Measurements from ENCODE around the gene BAG1. TPM values are rescaled to one million over a fixed set of nuclear protein-coding genes. Genes with fewer than 3 reads are reported as not detected.
A peak's percentile ranks its signal among the peaks of the same experiment; 100 is the strongest.

Gene BAG1
- total and polyA plus RNA-seq, 7 experiments from 2014 or later = 48.6 to 90.5 (median 65.0) TPM

- Histone ChIP-seq H3K4me3 (ENCODE audit: low read length) (no peak overlapping the region), H3K27me3 (ENCODE audit: control insufficient read depth in 2 of 2, insufficient read depth in 2 of 2, low read length in 2 of 2) (no peaks in the 10 kb centered on the region), H3K27ac (ENCODE audit: low read depth, low read length) (no peak overlapping the region), H3K4me1 (ENCODE audit: control insufficient read depth in 2 of 2, insufficient read depth in 2 of 2, low read length in 2 of 2) (peaks cover 0 to 3% of the 10 kb centered on the region in 2 donors), H3K36me3 (ENCODE audit: control insufficient read depth in 2 of 3, insufficient read depth in 3 of 3, low read length in 3 of 3) (no peaks in the 10 kb centered on the region), H3K9me3 (ENCODE audit: control insufficient read depth in 2 of 3, low read length in 3 of 3) (no peaks in the 10 kb centered on the region)
- DNase-seq (no peak), ATAC-seq (no peak)
- H3K36me3 Mint-ChIP-seq = peaks cover 0 to 4% (median 0%) of the 10 kb centered on the region in 5 donors
- H3K4me1 Mint-ChIP-seq = peaks cover 9 to 21% (median 12%) of the 10 kb centered on the region in 7 donors
- H3K27me3 Mint-ChIP-seq = peaks cover 0 to 5% (median 4%) of the 10 kb centered on the region in 5 donors
- CTCF ChIA-PET = interaction anchor here (1.5 kb wide), 1 partner anchor 147 kb away, joined by 3 read pairs; no protein-coding TSS in a partner anchor
- peaks cover 0 to 2% (median 0%) of the 10 kb centered on the region in 11 donors for H3K9me3 Mint-ChIP-seq
- intact Hi-C loops (cut with micrococcal nuclease) = no loop called here
- no peak overlapping the region for H3K27ac Mint-ChIP-seq
- POLR2A ChIA-PET = interaction anchor here (0.7 kb wide), 1 partner anchor 738 kb away, joined by 4 read pairs; no protein-coding TSS in a partner anchor
- H3K4me3 Mint-ChIP-seq = no peak overlapping the region
These were observed 35.0 kb downstream of the BAG1 start for GRCh38 chr9:33229359-33230114.

- Histone ChIP-seq H3K27me3 (ENCODE audit: control insufficient read depth in 2 of 2, insufficient read depth in 2 of 2, low read length in 2 of 2) (no peaks in the 10 kb centered on the region), H3K9me3 (ENCODE audit: control insufficient read depth in 2 of 3, low read length in 3 of 3) (no peaks in the 10 kb centered on the region), H3K4me1 (ENCODE audit: control insufficient read depth in 2 of 2, insufficient read depth in 2 of 2, low read length in 2 of 2) (peaks cover 0 to 3% of the 10 kb centered on the region in 2 donors), H3K4me3 (ENCODE audit: low read length) (no peak overlapping the region), H3K36me3 (ENCODE audit: control insufficient read depth in 2 of 3, insufficient read depth in 3 of 3, low read length in 3 of 3) (no peaks in the 10 kb centered on the region), H3K27ac (ENCODE audit: low read depth, low read length) (no peak overlapping the region)
- Mint-ChIP-seq H3K36me3 (peaks cover 0 to 4% (median 0%) of the 10 kb centered on the region in 5 donors), H3K9me3 (peaks cover 0 to 2% (median 0%) of the 10 kb centered on the region in 11 donors), H3K27me3 (peaks cover 0 to 5% (median 3%) of the 10 kb centered on the region in 5 donors), H3K27ac (no peak overlapping the region), H3K4me1 (peaks cover 9 to 21% (median 11%) of the 10 kb centered on the region in 7 donors), H3K4me3 (no peak overlapping the region)
- DNase-seq (no peak), ATAC-seq (no peak)
- intact Hi-C loops (cut with micrococcal nuclease) = no loop called here
- CTCF ChIA-PET = interaction anchor here (1.5 kb wide), 1 partner anchor 147 kb away, joined by 3 read pairs; no protein-coding TSS in a partner anchor
- POLR2A ChIA-PET = interaction anchor here (0.7 kb wide), 1 partner anchor 739 kb away, joined by 4 read pairs; no protein-coding TSS in a partner anchor
These were observed 35.9 kb downstream of the BAG1 start for GRCh38 chr9:33228606-33229005.

- no peak overlapping the region for H3K4me3 ChIP-seq (ENCODE audit: low read length)
- Mint-ChIP-seq H3K4me3 (no peak overlapping the region), H3K36me3 (peaks cover 0 to under 1% (median 0%) of the 10 kb centered on the region in 5 donors), H3K27me3 (peaks cover 0 to 7% (median under 1%) of the 10 kb centered on the region in 5 donors), H3K9me3 (peaks cover 0 to 2% (median 0%) of the 10 kb centered on the region in 11 donors), H3K4me1 (peaks cover 9 to 21% (median 10%) of the 10 kb centered on the region in 7 donors), H3K27ac (peak overlapping the region in 1 of 9 donors; percentile 46)
- POLR2A ChIA-PET = no interaction called here
- H3K27ac ChIP-seq (ENCODE audit: low read depth, low read length) = no peak overlapping the region
- H3K4me1 ChIP-seq (ENCODE audit: control insufficient read depth in 2 of 2, insufficient read depth in 2 of 2, low read length in 2 of 2) = peaks cover 0 to 3% of the 10 kb centered on the region in 2 donors
- DNase-seq = no peak
- H3K9me3 ChIP-seq (ENCODE audit: control insufficient read depth in 2 of 3, low read length in 3 of 3) = no peaks in the 10 kb centered on the region
- CTCF ChIA-PET = no interaction called here
- H3K36me3 ChIP-seq (ENCODE audit: control insufficient read depth in 2 of 3, insufficient read depth in 3 of 3, low read length in 3 of 3) = no peaks in the 10 kb centered on the region
- H3K27me3 ChIP-seq (ENCODE audit: control insufficient read depth in 2 of 2, insufficient read depth in 2 of 2, low read length in 2 of 2) = no peaks in the 10 kb centered on the region
- intact Hi-C loops (cut with micrococcal nuclease) = no loop called here
- no peak for ATAC-seq
These were observed 36.8 kb downstream of the BAG1 start for GRCh38 chr9:33227741-33228140.

- H3K27me3 ChIP-seq (ENCODE audit: control insufficient read depth in 2 of 2, insufficient read depth in 2 of 2, low read length in 2 of 2) = no peaks in the 10 kb centered on the region
- H3K27ac ChIP-seq (ENCODE audit: low read depth, low read length) = no peak overlapping the region
- no peaks in the 10 kb centered on the region for H3K9me3 ChIP-seq (ENCODE audit: control insufficient read depth in 2 of 3, low read length in 3 of 3)
- POLR2A ChIA-PET = interaction anchor here (1.5 kb wide), 1 partner anchor 144 kb away, joined by 4 read pairs; no protein-coding TSS in a partner anchor
- Mint-ChIP-seq H3K4me3 (no peak overlapping the region), H3K9me3 (no peaks in the 10 kb centered on the region), H3K27me3 (peaks cover 0 to 7% (median 0%) of the 10 kb centered on the region in 5 donors), H3K36me3 (no peaks in the 10 kb centered on the region), H3K4me1 (peaks cover 9 to 21% (median 10%) of the 10 kb centered on the region in 7 donors), H3K27ac (peak overlapping the region in 1 of 9 donors; percentile 27)
- no peak for DNase-seq
- H3K4me1 ChIP-seq (ENCODE audit: control insufficient read depth in 2 of 2, insufficient read depth in 2 of 2, low read length in 2 of 2) = peaks cover 0 to 3% of the 10 kb centered on the region in 2 donors
- CTCF ChIA-PET = interaction anchor here (0.7 to 2.1 kb wide), 9 partner anchors 12 to 166 kb away, joined by 4 to 18 read pairs (median 6); no protein-coding TSS in a partner anchor
- no peaks in the 10 kb centered on the region for H3K36me3 ChIP-seq (ENCODE audit: control insufficient read depth in 2 of 3, insufficient read depth in 3 of 3, low read length in 3 of 3)
- intact Hi-C loops (cut with micrococcal nuclease) = no loop called here
- ATAC-seq = peak; percentile 72
- no peak overlapping the region for H3K4me3 ChIP-seq (ENCODE audit: low read length)
These were observed 37.5 kb downstream of the BAG1 start for GRCh38 chr9:33227008-33227398.

- peaks cover 0 to 3% of the 10 kb centered on the region in 2 donors for H3K4me1 ChIP-seq (ENCODE audit: control insufficient read depth in 2 of 2, insufficient read depth in 2 of 2, low read length in 2 of 2)
- intact Hi-C loops (cut with micrococcal nuclease) = loop anchor here (1.0 to 2.0 kb wide), 11 partner anchors 23 to 645 kb away; partner anchors contain the start of genes APTX (in 1 of the 2), B4GALT1 (in 1 of the 2) and BAG1 (in 1 of the 2)
- H3K27me3 ChIP-seq (ENCODE audit: control insufficient read depth in 2 of 2, insufficient read depth in 2 of 2, low read length in 2 of 2) = no peaks in the 10 kb centered on the region
- no peaks in the 10 kb centered on the region for H3K36me3 ChIP-seq (ENCODE audit: control insufficient read depth in 2 of 3, insufficient read depth in 3 of 3, low read length in 3 of 3)
- H3K27ac Mint-ChIP-seq = peak overlapping the region in 3 of 9 donors; percentile 14 to 68 (median 25)
- H3K27me3 Mint-ChIP-seq = peaks cover 0 to 6% (median 0%) of the 10 kb centered on the region in 5 donors
- no peaks in the 10 kb centered on the region for H3K9me3 ChIP-seq (ENCODE audit: control insufficient read depth in 2 of 3, low read length in 3 of 3)
- no peaks in the 10 kb centered on the region for H3K9me3 Mint-ChIP-seq
- ATAC-seq (peak; percentile 76), DNase-seq (peak; percentile 36 to 73 (median 65))
- H3K4me3 Mint-ChIP-seq = no peak overlapping the region
- no peak overlapping the region for H3K27ac ChIP-seq (ENCODE audit: low read depth, low read length)
- CTCF ChIA-PET = interaction anchor here (0.6 to 2.1 kb wide), 21 partner anchors 12 to 183 kb away, joined by 3 to 18 read pairs (median 4); partner anchors contain the start of gene B4GALT1
- no peak overlapping the region for H3K4me3 ChIP-seq (ENCODE audit: low read length)
- POLR2A ChIA-PET = interaction anchor here (1.0 to 1.9 kb wide), 4 partner anchors 59 to 148 kb away, joined by 3 to 7 read pairs (median 4); partner anchors contain the start of gene B4GALT1
- no peaks in the 10 kb centered on the region for H3K36me3 Mint-ChIP-seq
- peaks cover 10 to 35% (median 18%) of the 10 kb centered on the region in 7 donors for H3K4me1 Mint-ChIP-seq
These were observed 39.0 kb downstream of the BAG1 start for GRCh38 chr9:33225319-33226147.

GRCh38 chr9:33223696-33224095 is 40.8 kb downstream of the BAG1 start:
- intact Hi-C loops (cut with micrococcal nuclease) = loop anchor here (2.0 kb wide), 3 partner anchors 21 to 643 kb away; no protein-coding TSS in a partner anchor
- ATAC-seq (no peak), DNase-seq (no peak)
- Mint-ChIP-seq H3K27me3 (peaks cover 0 to 6% (median 0%) of the 10 kb centered on the region in 5 donors), H3K36me3 (no peaks in the 10 kb centered on the region), H3K4me3 (no peak overlapping the region), H3K27ac (no peak overlapping the region), H3K9me3 (no peaks in the 10 kb centered on the region), H3K4me1 (peaks cover 10 to 37% (median 18%) of the 10 kb centered on the region in 7 donors)
- no peaks in the 10 kb centered on the region for H3K36me3 ChIP-seq (ENCODE audit: control insufficient read depth in 2 of 3, insufficient read depth in 3 of 3, low read length in 3 of 3)
- ChIA-PET CTCF (interaction anchor here (0.7 kb wide), 1 partner anchor 197 kb away, joined by 4 read pairs; no protein-coding TSS in a partner anchor), POLR2A (no interaction called here)
- no peak overlapping the region for H3K4me3 ChIP-seq (ENCODE audit: low read length)
- H3K27me3 ChIP-seq (ENCODE audit: control insufficient read depth in 2 of 2, insufficient read depth in 2 of 2, low read length in 2 of 2) = no peaks in the 10 kb centered on the region
- H3K9me3 ChIP-seq (ENCODE audit: control insufficient read depth in 2 of 3, low read length in 3 of 3) = no peaks in the 10 kb centered on the region
- no peak overlapping the region for H3K27ac ChIP-seq (ENCODE audit: low read depth, low read length)
- H3K4me1 ChIP-seq (ENCODE audit: control insufficient read depth in 2 of 2, insufficient read depth in 2 of 2, low read length in 2 of 2) = peaks cover 0 to 3% of the 10 kb centered on the region in 2 donors
